Naive thymus-derived CD8-positive, alpha-beta T cell (primary cell): ENCODE measurements around the gene GRIK2. TPM values are rescaled to one million over a fixed set of nuclear protein-coding genes. Genes with fewer than 3 reads are reported as not detected.

ENCODE experiments used
- ATAC-seq, 2 donors: fragments of 150-1000 bp; cut with Tn5 transposase in 1 of 2; sonication (Bioruptor Pico), chemical (Tn5 transposase) in 1 of 2; 1 replicate in 1 of 2; 2 replicates in 1 of 2; pipeline ENCODE4 v1.10.0; 2021; ENCODE audit warnings: mild to moderate bottlenecking in 2 of 2, moderate library complexity in 2 of 2
- POLR2A ChIA-PET: fragments of 350-600 bp; sonication (Branson Sonifier 250); formaldehyde crosslinking; loops from one replicate; lab custom pipeline; 2021; ENCODE audit warnings: antibody characterized with exemption; lab: Charles Lee
- DNase-seq, 10 donors: peaks; one replicate each; pipeline versions ENCODE4 v3.0.0 to v3.0.0-alpha.2; 2020 to 2022
- H3K27ac Mint-ChIP-seq, 10 donors: one replicate each; pipeline ENCODE4 v1.8.0; 2020 to 2022; ENCODE audit warnings: mild to moderate bottlenecking in 10 of 10, mixed read lengths in 10 of 10, moderate library complexity in 4 of 10, inconsistent platforms in 1 of 10
- H3K27me3 Mint-ChIP-seq, 5 donors: one replicate each; pipeline ENCODE4 v1.8.0; 2021 to 2022; ENCODE audit warnings: mixed read lengths in 5 of 5
- H3K36me3 Mint-ChIP-seq, 3 donors: one replicate each; pipeline ENCODE4 v1.8.0; 2020 to 2022; ENCODE audit warnings: mixed read lengths in 3 of 3, mild to moderate bottlenecking in 2 of 3, inconsistent platforms in 1 of 3
- H3K4me1 Mint-ChIP-seq, 4 donors: one replicate each; pipeline ENCODE4 v1.8.0; 2021 to 2022; ENCODE audit warnings: mixed read lengths in 4 of 4
- H3K4me3 Mint-ChIP-seq, 10 donors: one replicate each; pipeline ENCODE4 v1.8.0; 2020 to 2022; ENCODE audit warnings: mild to moderate bottlenecking in 10 of 10, mixed read lengths in 10 of 10, moderate library complexity in 6 of 10, inconsistent platforms in 1 of 10
- H3K9me3 Mint-ChIP-seq, 9 donors: one replicate each; pipeline ENCODE4 v1.8.0; 2020 to 2022; ENCODE audit warnings: mixed read lengths in 9 of 9, mild to moderate bottlenecking in 3 of 9, inconsistent platforms in 1 of 9, moderate library complexity in 1 of 9
- polyA plus RNA-seq, 3 donors: library from polyadenylated mRNA; unstranded; fragments of 300-500 nt; fragmentation: Illumina TruSeq; gene quantifications; one replicate each; pipeline ENCODE4 v1.2.3, GENCODE V29; 2021
- total RNA-seq, 8 experiments: library from RNA in 2 of 8; stranded (reverse) in 2 of 8; gene quantifications; one replicate each; pipeline ENCODE4 v1.2.3 and lab custom pipeline; 2021 to 2026

Gene GRIK2
- total and polyA plus RNA-seq, 5 experiments from 2014 or later = not detected

DNA sequence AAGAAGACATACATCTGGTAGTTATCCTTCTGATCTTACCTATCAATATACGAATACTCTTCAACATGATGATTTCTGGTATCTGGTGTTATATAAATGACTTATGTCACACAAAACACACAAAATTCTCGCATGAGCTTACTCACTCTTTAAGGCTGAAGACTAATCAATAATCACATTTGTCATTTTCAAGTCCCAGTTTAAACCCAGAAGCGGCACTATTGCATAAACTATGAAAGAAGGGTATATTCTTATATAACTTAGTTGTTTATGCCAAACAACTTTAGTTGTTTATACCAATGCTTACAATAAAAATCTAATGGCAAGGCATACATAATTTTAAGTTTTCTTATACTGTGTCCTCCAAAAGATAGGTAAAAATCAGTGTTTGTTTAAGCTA is 293.1 kb downstream of the GRIK2 start:
- Mint-ChIP-seq H3K4me1 (no peaks in the 10 kb centered on the region), H3K27me3 (no peaks in the 10 kb centered on the region)

DNA sequence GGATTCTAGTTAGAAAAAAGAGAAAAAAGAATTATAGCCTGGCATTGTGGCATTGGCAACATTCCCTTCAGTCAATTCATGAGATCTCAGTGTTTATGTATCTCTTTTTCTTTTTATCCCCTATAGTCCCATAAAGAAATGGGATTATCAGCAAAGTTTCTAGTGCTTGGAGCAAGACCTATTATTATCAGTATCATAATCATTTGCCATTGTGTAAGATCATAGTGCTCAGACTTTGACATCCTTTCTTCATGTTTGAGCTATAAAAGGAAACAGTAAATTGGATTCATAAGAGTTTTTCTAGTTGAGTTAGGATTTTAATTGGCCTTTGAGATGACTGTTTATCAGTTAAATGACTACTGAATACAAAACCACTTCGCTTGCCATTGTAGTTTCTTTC is 295.6 kb downstream of the GRIK2 start:
- Mint-ChIP-seq H3K9me3 (peaks cover 0 to 8% (median 0%) of the 10 kb centered on the region in 9 donors), H3K27me3 (no peaks in the 10 kb centered on the region), H3K4me3 (no peak overlapping the region), H3K4me1 (no peaks in the 10 kb centered on the region), H3K36me3 (no peaks in the 10 kb centered on the region), H3K27ac (no peak overlapping the region)
- ATAC-seq = no peak
- no peak for DNase-seq
- POLR2A ChIA-PET = no interaction called here

More for the DNA sequence above, 293.1 kb downstream of the GRIK2 start:
- no peak for ATAC-seq
- Mint-ChIP-seq H3K9me3 (peaks cover 0 to 8% (median 0%) of the 10 kb centered on the region in 9 donors), H3K4me3 (no peak overlapping the region), H3K27ac (no peak overlapping the region), H3K36me3 (no peaks in the 10 kb centered on the region)
- DNase-seq = no peak
- POLR2A ChIA-PET = no interaction called here

DNA sequence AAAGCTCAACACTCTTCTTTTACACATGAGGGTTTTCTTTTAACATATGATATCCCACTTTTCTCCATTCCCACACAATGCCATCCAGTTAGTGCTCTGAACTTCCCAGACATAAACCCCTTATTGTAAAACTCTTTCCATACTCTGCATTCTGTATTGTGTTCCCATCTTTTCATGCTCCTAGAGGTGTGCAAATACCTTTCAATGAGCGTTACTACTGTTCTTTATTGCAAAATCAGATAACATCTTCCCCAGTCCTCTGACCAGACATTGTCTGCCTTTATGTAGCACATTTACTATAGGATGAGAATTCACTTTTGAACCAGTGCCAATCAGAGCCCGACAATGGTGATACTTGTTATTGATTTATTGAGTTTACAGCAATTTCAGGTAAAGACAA is 296.2 kb downstream of the GRIK2 start:
- DNase-seq (no peak), ATAC-seq (no peak)
- peaks cover 0 to 7% (median 0%) of the 10 kb centered on the region in 9 donors for H3K9me3 Mint-ChIP-seq
- H3K4me1 Mint-ChIP-seq = no peaks in the 10 kb centered on the region
- H3K27ac Mint-ChIP-seq = no peak overlapping the region
- H3K4me3 Mint-ChIP-seq = no peak overlapping the region
- no peaks in the 10 kb centered on the region for H3K36me3 Mint-ChIP-seq
- H3K27me3 Mint-ChIP-seq = no peaks in the 10 kb centered on the region
- POLR2A ChIA-PET = no interaction called here

DNA sequence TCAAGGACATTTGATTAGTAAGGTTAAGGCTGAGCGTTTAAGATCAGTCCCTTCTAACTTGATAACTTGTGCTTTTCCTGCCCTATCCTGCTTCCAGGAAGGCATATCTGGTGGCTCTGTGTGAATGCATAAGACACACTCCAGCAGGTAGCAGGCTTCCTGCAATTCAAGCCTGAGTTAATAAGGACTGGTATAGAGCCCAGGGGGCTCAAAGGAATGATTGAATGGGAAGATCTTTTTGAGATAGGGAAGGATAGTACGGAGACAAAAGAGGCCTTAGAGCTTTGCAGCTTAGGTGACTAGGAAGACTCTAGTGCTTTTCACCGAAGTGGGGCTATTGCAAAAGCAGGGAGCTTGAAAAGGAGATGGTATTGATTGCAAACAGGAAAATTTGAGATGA is 307.1 kb downstream of the GRIK2 start:
- no peak for ATAC-seq
- Mint-ChIP-seq H3K4me3 (no peak overlapping the region), H3K9me3 (peaks cover 0 to 17% (median 0%) of the 10 kb centered on the region in 9 donors), H3K27me3 (no peaks in the 10 kb centered on the region), H3K4me1 (no peaks in the 10 kb centered on the region), H3K27ac (no peak overlapping the region), H3K36me3 (no peaks in the 10 kb centered on the region)
- POLR2A ChIA-PET = no interaction called here
- no peak for DNase-seq

DNA sequence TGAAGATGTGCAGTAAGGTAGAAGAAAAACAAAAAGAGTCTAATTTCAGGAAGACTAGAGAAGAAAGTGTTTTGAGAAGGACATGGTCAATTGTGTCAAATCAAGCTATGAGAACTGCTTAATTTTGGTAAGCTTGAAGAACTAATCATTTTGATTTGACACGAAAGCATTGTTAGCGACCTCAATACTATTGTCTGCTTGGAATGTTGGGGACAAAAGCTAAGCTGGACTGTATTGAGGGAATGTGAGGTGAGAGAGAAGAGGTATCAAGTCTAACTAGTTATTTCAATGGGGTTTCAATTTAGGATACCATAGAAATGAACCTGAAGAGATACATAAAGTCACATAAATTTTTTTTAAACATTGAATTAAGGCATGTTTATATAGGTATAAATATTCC is 309.8 kb downstream of the GRIK2 start:
- H3K27ac Mint-ChIP-seq = no peak overlapping the region
- no peak overlapping the region for H3K4me3 Mint-ChIP-seq
- DNase-seq (no peak), ATAC-seq (no peak)
- no peaks in the 10 kb centered on the region for H3K4me1 Mint-ChIP-seq
- H3K9me3 Mint-ChIP-seq = peaks cover 0 to 17% (median 0%) of the 10 kb centered on the region in 9 donors
- H3K36me3 Mint-ChIP-seq = no peaks in the 10 kb centered on the region
- POLR2A ChIA-PET = no interaction called here
- H3K27me3 Mint-ChIP-seq = no peaks in the 10 kb centered on the region

DNA sequence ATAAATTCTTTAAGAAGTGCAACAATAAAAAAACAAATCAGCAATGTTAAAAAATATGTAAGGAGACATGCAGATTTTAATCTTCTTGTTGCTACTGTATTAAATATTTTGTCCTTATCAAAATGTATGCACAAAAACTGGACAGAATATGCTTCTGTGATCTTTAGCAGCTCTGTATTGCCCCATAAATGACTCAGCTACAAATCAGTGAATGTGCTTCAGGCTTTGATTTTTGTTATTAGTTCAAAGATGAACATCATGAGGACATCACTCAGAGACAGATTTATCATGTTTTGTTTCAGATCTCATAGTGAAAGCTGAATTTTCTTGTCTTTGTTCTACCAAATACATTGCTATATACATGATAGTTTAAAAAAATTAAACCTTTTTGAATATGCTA is 312.4 kb downstream of the GRIK2 start:
- Mint-ChIP-seq H3K36me3 (no peaks in the 10 kb centered on the region), H3K4me1 (no peaks in the 10 kb centered on the region)
- POLR2A ChIA-PET = no interaction called here

DNA sequence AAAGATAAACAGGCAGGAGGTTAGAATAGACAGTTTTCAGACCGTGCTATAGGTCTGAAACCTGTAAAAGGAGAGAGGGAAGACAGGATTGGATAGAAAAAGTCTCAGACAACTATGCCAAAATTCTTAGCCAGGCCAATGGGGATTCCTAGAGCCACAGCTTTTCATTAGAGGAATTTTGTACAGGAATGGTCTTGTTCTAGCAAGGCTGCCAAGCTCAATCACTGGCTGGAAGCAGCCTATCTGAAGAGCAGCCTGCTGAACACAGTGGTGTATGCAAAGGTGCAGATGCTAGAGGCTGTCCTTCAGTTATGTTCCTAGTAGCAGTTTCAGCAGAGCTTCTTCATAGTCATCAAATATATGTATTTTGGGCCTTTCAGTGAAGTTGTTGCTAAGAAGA is 313.1 kb downstream of the GRIK2 start:
- peaks cover 0 to 20% (median 0%) of the 10 kb centered on the region in 9 donors for H3K9me3 Mint-ChIP-seq

More for the DNA sequence above, 312.4 kb downstream of the GRIK2 start:
- ATAC-seq (no peak), DNase-seq (no peak)
- H3K9me3 Mint-ChIP-seq = peaks cover 0 to 20% (median 0%) of the 10 kb centered on the region in 9 donors
- no peak overlapping the region for H3K4me3 Mint-ChIP-seq
- H3K27ac Mint-ChIP-seq = no peak overlapping the region
- no peaks in the 10 kb centered on the region for H3K27me3 Mint-ChIP-seq

DNA sequence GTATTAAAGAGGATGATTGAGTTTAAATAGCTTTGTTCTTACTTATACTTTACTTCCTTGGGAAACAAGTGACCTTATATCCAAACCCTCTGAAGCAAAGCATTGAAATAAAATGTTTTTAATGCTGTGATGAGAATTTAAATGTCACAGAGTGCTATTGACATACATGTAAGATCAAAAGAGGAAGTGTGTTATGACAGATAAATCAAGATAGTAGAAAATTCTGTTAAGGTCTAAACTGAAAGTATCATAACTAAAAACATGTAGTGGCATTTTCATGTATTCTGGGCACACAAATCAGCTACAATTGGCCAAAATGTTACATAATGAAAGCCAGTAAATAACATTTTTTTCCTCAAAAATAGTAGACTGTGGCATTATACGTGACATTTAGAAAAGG is 318.0 kb downstream of the GRIK2 start:
- POLR2A ChIA-PET = no interaction called here
- ATAC-seq (no peak), DNase-seq (no peak)
- Mint-ChIP-seq H3K4me1 (no peaks in the 10 kb centered on the region), H3K27me3 (no peaks in the 10 kb centered on the region), H3K36me3 (no peaks in the 10 kb centered on the region), H3K9me3 (peaks cover 0 to 10% (median 0%) of the 10 kb centered on the region in 9 donors), H3K4me3 (no peak overlapping the region), H3K27ac (no peak overlapping the region)

More for the DNA sequence above, 313.1 kb downstream of the GRIK2 start:
- no peak overlapping the region for H3K4me3 Mint-ChIP-seq
- no peak for DNase-seq
- no peak overlapping the region for H3K27ac Mint-ChIP-seq
- H3K27me3 Mint-ChIP-seq = no peaks in the 10 kb centered on the region
- no peaks in the 10 kb centered on the region for H3K36me3 Mint-ChIP-seq
- no peaks in the 10 kb centered on the region for H3K4me1 Mint-ChIP-seq
- no peak for ATAC-seq
- POLR2A ChIA-PET = no interaction called here

DNA sequence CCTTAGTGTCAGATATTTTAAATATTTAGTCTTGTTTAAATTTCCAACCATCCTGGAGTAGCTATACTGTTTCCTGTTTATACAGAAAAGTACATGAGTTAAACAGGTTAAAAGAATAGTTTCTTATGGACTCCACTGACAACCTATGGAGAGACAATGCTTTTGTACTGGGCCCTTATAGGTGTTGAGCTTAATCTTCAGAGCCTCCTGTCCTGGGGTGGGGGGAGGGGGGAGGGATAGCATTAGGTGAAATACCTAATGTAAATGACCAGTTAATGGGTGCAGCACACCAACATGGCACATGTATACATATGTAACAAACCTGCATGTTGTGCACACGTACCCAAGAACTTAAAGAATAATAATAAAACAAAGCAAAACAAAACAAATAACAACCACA is 322.9 kb downstream of the GRIK2 start:
- DNase-seq = no peak
- no peak for ATAC-seq
- Mint-ChIP-seq H3K9me3 (peaks cover 0 to 2% (median 0%) of the 10 kb centered on the region in 9 donors), H3K4me3 (no peak overlapping the region), H3K4me1 (no peaks in the 10 kb centered on the region), H3K27ac (no peak overlapping the region), H3K27me3 (no peaks in the 10 kb centered on the region), H3K36me3 (no peaks in the 10 kb centered on the region)
- POLR2A ChIA-PET = no interaction called here

DNA sequence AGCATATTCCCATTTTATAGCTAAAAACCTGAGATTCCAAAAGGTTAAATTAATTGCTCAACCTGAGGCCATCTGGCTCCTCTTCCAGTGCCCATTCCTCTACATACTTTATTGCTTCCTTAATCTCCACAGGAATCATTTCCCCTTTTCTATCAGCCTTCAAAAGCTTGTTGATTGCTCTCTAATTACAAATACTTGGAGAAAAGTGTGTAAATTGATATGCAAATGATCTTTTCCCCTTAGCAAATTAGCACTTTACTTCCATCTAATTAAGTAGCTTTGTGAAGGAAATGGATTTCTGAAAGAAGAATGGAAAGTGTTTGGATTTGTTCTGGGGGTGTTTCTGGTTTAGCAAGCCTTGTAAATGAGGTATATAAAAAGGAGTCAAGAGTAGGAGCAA is 323.3 kb downstream of the GRIK2 start:
- Mint-ChIP-seq H3K27me3 (no peaks in the 10 kb centered on the region), H3K27ac (no peak overlapping the region), H3K4me1 (no peaks in the 10 kb centered on the region), H3K9me3 (peaks cover 0 to 2% (median 0%) of the 10 kb centered on the region in 9 donors), H3K4me3 (no peak overlapping the region), H3K36me3 (no peaks in the 10 kb centered on the region)
- ATAC-seq = no peak
- DNase-seq = no peak
- POLR2A ChIA-PET = no interaction called here

DNA sequence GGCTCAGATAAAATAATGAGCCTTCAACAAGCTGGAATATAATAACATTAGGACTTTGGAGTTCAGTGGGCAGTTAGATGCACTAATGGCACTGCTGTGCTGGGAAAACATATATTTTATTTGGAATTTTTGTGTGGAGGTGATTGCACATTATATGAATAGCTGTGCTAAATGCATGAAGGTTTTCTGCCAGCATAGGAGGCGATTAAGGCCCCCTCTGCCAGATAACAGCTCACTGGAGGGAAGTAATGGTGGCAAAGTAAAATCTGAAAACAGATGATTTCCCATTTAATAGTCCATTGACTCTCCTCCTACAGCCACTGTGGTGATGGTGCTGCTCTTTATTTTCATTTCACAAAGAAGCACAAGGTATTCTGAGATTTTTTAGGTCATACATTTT is 326.0 kb downstream of the GRIK2 start:
- no peak overlapping the region for H3K27ac Mint-ChIP-seq
- DNase-seq = no peak
- no peaks in the 10 kb centered on the region for H3K27me3 Mint-ChIP-seq
- no peak overlapping the region for H3K4me3 Mint-ChIP-seq
- no peak for ATAC-seq
- POLR2A ChIA-PET = no interaction called here
- H3K4me1 Mint-ChIP-seq = no peaks in the 10 kb centered on the region
- peaks cover 0 to 2% (median 0%) of the 10 kb centered on the region in 9 donors for H3K9me3 Mint-ChIP-seq
- no peaks in the 10 kb centered on the region for H3K36me3 Mint-ChIP-seq

DNA sequence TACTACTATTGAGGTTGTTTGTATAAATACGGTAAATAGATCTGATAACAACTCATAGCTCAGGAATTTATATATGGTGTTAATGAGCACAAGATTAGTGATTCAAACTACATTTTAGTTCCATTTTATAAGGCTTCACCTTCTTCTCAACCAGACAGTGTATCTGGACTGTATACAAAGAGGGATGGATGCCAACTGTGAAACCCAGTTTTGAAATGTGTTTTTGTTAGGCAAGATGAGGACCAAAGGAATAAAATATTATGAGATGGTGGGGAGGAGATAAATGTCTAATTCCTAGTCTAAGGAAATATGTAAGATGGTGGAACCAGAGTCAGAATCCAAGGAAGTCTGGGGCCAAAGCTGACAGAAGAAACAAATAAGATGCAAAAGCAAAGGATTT is 329.0 kb downstream of the GRIK2 start:
- DNase-seq = no peak
- Mint-ChIP-seq H3K27me3 (no peaks in the 10 kb centered on the region), H3K27ac (no peak overlapping the region), H3K4me3 (no peak overlapping the region), H3K9me3 (peaks cover 0 to 2% (median 0%) of the 10 kb centered on the region in 9 donors), H3K36me3 (no peaks in the 10 kb centered on the region), H3K4me1 (no peaks in the 10 kb centered on the region)
- POLR2A ChIA-PET = no interaction called here
- no peak for ATAC-seq

DNA sequence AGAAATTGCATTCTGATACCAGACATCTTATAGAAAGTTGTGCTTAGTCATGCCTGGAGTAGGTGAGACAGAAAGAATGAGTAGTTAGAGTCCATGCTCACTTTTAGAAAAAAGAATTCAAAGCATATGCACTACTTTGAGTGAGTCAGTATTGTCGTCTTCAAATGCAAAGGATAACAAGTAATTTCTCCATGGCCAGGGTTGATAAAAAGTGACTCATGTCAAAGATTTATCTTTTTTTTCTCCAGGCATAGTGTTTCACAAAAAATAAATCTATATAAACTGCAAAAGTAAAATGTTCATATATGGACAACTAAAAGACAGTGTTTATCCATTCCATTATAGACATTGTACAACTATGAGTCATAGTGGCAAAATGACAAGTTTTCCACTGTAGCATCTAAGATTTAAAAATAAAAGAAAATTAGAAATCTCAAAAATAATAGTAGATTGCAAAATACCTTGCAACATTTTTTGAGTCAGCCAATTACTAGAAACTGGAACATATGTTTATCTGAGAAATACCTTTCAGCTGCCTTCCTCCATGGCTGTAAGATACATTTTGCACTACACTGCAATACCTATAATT is 329.6 kb downstream of the GRIK2 start:
- ATAC-seq (no peak), DNase-seq (no peak)
- Mint-ChIP-seq H3K9me3 (peaks cover 0 to 4% (median 0%) of the 10 kb centered on the region in 9 donors), H3K27me3 (no peaks in the 10 kb centered on the region), H3K4me1 (no peaks in the 10 kb centered on the region), H3K36me3 (no peaks in the 10 kb centered on the region), H3K27ac (no peak overlapping the region), H3K4me3 (no peak overlapping the region)
- POLR2A ChIA-PET = no interaction called here

DNA sequence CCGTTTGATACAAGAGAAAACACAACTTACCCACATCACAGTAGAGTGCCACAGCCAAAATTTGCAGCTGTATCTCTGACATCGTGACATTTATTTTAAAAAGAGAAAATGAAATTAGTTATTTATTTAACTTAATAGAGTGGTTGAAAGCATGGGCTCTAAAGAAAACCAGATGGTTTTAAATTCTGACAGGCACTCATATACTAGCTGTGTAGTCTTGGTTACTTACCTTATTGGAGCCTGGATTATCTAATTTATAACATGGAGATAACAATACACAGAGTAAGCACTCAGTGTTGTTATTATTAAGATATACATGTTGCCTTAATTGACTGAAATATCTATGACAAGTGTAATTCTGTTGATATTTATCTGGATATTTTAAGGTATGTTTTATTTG is 334.9 kb downstream of the GRIK2 start:
- ATAC-seq (no peak), DNase-seq (no peak)
- no peak overlapping the region for H3K27ac Mint-ChIP-seq
- no peaks in the 10 kb centered on the region for H3K36me3 Mint-ChIP-seq
- POLR2A ChIA-PET = no interaction called here
- peaks cover 0 to 2% (median 0%) of the 10 kb centered on the region in 4 donors for H3K4me1 Mint-ChIP-seq
- no peak overlapping the region for H3K4me3 Mint-ChIP-seq
- no peaks in the 10 kb centered on the region for H3K27me3 Mint-ChIP-seq
- H3K9me3 Mint-ChIP-seq = peaks cover 0 to 9% (median 0%) of the 10 kb centered on the region in 9 donors
